Bone marrow (tissue), 2 donors: Measurements from ENCODE around the gene OR52I1.
A peak's percentile ranks its signal among the peaks of the same experiment; 100 is the strongest.

ENCODE experiments used
- DNase-seq, 2 donors: peaks; one replicate each; lab custom pipeline; 2025; lab: John Stamatoyannopoulos, UW

The OR52I1 gene

DNA sequence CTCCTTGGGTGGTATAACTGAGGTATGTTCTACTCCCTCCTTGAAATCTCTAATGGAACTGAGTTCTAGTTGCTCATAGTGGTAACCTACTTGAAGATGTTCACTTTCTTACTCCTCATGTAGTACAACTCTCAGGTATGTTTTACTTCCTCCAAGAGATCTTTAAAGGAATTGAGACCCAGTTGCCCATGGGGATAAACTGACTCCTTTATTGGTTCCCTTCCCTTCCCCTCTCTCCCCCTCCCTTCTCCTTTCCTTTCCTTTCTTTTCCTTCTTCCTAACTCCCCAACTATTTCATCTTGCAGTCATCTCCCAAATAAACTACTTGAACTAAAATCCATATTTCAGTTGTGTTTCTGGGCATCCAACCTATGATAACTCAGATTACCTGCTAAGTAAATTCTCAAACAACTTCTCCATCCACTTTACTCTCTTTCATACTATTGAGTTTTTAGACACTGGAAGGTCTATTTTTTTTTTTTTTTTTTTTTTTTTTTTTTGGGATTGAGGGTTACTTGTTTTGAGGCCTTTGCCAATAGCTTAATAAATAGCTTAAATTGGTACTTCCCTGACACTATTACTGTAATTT is 22.1 kb downstream of the OR52I1 start:
- DNase-seq, result no peak

DNA sequence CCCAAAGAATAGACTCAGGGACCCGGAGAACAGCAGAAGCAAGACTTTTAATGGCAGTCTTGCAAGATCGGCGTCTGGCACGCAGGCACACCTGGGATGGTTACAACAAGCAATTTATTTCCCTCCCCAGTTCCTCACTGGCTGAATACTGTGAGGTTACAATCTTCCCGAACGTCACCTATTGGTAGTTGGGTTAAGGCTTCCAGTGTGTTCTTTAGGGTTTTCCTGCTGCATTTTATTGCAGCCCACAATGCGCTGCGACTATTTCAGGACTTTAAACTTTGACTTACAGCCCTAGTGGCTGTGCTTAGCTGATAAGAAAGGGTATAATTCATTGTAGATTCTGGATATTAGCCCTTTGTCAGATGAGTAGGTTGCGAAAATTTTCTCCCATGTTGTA is 25.7 kb downstream of the OR52I1 start:
- no peak for DNase-seq

DNA sequence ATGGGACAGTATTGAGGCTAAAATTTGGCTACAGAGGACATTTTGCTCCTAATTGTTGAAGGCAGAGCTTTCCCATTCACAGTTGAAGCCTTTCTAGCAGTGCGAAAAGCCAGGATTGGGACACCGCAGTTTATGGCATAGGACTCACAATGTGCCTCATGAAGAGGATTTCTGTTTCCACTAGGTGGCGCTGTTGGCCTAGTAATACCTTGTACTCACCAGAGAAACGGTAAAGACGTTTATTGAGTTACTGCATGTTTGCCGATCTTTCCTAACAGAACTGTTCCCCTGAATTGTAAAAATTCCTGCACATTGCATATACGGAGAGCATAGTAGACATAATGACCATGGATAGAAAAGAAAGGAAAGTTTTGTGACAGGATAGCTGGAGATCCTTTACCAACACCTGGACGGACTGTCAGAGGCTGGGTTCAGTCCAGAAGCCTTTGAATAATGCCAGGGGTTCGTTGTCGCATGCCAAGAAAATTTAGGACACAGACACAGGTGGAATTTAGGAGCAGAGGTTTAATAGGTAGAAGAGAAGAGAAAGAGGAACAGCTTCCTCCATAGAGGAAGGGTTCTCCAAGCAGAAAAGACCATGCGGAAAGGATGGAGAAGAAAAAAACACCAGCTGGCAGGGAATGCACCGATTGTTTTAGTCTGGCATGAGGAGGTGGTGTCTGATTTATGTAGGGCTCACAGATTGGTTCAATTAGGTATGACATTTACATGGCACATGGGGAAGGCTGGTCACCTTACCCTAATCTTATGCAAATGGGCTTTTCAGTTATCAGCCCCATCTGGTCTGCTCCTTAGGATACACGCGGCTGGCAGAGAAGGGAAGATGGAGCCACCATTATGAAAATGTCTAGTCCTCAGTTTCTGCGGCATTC is 32.6 kb downstream of the OR52I1 start:
- peak in 1 of 2 donors; percentile 42 for DNase-seq

DNA sequence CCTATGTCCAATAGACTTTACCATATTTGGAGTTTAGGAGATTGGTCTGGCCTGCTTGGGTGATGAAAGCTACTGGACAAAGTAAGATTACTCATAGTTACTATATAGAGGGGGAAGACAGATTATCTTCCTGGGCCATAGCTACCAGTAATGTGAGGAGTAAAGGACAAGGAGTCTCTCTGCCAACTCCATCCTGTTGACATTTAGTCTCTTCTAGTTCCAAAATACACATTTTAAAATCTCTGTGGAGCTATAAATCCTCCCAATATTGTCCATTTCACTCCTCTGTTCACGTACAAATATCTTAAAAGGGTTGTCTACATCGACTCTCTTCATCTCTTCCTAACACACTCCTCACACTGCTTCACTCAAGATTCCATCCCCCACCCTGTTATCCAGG is 42.3 kb downstream of the OR52I1 start:
- no peak for DNase-seq

DNA sequence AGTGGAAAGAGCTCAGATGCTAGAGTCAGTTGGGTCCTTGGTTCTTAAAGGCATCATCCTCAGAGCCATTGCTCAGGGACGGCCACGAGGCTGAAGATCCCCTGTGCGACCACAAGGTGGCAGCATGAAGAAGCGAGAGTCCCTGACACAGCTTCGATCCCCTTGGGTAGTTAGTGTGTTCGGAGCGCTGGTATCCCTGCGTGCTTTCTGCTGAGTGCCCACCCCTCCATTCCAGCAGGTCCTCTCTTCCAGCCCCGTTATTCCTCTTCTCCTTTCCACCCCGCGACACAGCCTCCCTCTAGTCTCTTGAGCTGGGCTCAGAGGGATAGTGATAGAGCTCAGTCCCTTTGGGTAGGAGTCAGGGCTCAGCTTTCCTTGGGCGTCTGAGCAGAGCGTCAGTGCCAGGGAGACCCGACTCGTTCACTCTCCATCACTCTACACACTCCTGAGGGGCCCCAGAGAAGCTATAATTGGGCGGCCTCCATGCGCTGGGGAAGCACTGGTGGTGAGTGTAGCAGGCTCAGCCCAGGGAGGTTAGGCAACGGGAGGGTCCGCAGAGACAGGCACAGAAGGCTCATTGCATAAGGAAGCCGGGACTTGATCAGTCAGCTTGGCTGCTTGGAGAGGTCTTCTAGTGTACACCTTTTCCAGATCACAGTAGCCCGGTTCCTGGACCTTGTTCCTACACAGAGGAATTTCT is 43.3 kb downstream of the OR52I1 start, which contains the start of gene OR51D1:
Gene OR51D1 (plus strand): TSS at position 516 of the 700 bp plus-strand sequence. CDS start 2,314 bp downstream, outside the sequence.
- peak; percentile 4 to 21 for DNase-seq

DNA sequence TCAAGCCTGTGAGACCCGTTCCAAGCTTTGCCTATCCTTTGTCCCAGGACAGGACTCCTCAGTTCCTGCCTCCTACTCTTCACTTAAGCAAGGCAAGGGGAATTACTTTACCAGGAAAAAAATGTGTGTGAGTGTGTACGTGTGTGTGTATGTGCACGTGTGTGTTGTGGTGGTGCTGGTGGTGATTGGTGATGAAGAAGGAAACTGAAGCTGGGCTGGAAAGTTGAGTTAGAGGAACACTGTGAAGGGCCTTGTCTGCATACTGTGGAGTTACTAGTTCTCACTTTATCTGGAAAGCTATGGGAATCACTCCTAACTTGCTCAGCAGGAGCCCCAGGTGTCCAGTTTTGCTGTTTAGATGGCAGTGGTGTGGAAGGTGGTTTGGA is 43.8 kb downstream of the OR52I1 start:
- no peak for DNase-seq

DNA sequence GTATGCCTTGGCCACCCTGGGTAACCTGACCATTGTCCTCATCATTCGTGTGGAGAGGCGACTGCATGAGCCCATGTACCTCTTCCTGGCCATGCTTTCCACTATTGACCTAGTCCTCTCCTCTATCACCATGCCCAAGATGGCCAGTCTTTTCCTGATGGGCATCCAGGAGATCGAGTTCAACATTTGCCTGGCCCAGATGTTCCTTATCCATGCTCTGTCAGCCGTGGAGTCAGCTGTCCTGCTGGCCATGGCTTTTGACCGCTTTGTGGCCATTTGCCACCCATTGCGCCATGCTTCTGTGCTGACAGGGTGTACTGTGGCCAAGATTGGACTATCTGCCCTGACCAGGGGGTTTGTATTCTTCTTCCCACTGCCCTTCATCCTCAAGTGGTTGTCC is 46.1 kb downstream of the OR52I1 start:
- DNase-seq, result no peak

DNA sequence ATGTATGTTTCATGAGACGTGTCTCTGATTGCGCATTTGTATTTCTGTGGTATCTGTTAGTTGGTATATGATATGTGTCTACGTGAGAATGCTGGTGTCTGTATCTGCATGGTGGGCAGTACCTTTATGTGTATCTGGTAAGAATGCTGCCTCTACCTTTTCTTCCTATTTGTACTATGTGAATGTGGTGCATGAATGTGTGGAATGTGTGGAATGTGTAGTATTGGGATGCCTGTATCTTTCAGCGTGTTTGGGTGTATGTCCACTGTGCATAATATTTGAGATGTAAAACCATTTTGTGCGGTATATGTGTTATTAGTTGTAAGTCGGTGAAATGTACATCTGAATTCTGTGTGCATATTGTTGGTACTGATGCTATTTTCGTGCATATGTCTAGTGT is 47.7 kb downstream of the OR52I1 start:
- no peak for DNase-seq

DNA sequence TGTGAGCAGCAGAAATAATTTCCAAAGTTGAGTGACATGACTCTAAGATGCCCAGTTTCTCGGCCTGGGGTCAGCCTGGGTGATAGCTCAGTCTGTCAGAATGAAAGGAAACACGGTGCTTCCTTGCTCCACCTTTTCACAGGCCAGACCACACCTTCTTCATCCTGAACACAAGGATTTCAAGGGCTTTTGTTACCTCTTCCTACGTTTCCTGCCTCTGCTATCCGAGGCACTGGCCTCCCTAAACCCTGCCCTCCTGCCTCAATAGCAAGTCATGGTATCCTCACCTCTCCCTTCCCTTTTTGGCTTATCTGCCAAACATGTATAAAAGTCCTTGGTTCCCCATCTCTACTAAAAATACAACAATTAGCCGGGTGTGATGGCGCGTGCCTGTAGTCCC is 48.2 kb downstream of the OR52I1 start:
- no peak for DNase-seq

DNA sequence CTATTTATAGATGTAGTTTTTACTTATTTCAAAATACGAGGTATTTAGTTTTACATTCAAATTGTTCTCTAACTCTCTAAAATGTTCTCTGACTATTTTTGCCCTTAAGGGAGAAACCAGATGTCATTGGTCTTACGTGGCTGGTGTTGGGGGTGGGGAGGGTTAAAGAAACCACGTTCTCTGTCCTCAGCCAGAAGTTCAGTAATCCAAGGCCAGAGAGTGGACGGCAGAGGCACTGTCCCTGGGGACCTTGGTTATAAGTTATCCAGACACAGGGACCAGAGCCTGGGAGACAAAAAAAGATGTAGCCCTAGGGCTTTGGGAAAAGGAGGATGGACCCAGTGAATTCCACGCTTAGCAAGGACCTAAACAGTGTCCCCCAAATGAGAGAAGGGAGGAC is 49.2 kb downstream of the OR52I1 start:
- no peak for DNase-seq

DNA sequence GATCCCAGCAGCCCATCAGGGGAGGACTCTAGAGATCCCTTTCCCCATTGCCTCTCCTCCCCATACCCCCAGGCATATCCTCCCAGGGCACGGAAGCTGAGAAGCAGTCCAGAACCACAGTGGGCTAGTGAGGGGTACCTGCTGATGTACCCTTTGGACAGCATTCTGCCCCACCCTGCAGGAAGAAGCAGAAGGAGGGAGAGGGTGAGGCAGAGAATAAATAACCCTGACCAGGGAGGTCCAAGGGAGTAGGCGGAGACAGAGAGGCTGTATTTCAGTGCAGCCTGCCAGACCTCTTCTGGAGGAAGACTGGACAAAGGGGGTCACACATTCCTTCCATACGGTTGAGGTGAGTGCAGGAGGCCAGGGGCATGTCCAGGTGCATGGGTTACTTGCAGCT is 49.8 kb downstream of the OR52I1 start, which contains the start of gene OR51E1:
Gene OR51E1 (plus strand): TSS at position 301 of the 400 bp plus-strand sequence. CDS start 8,545 bp downstream, outside the sequence.
- DNase-seq, result no peak

DNA sequence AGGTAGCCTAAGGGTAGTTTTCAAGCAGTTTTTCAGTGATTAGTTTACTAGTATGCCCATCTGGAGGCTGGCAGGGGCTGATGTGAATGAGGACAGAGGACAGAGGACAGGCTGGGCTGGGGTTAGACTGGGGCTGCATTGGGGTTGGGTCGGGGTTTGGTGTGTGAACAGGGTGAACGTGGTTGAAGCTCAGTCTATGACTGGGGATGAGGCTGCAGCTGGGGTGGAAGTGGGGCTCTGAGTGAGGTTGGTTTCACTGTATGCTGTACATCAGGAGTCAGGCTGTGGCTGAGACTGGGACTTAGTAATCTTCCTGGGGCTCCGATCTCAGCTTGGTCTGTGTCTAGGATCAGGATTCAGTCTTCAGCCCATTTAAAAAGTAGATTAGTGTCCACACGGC is 50.4 kb downstream of the OR52I1 start:
- no peak for DNase-seq
